ENCODE data around the gene MAU2.

MAU2 gene

DNA sequence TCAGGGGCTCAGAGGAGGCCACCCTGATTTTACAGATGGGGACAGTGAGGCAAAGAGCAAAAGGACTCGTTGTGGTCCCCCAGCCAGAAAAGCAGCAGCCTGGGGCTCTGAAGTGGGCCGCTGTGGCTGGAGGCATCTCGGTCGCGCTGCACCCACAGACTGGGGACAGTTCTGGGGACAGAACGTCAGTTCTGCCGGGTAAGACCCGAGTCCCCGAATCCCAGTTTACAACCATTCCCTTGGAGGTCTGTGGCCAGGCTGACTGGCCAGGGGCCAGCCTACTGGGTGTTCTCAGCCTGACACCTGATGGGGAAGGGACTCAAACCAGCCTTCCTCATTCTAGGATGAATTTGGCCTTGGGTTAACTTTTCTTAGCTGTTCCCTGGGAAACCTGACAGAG lies 14.4 kb upstream of the MAU2 start:
- no peak for DNase-seq

DNA sequence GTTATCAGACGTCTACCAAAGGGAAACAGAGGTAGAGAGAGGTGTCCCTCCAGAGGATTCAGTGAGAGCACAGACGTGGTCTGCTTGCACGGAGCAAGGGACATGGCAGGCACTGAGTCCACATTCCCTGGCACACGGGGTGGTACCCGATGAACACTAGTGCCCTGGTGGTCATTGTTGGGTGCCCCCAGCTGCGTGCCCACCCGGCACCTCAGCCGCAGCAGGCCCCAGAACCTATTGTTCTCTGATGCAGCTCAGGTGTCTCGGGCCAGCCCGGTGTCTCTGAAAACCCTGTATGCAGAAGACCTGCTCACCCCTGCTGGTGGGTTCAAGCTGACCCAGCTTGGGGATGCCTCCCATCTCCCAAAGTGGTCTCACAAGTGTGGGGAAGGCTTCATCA lies 12.3 kb upstream of the MAU2 start:
- no peak for DNase-seq

DNA sequence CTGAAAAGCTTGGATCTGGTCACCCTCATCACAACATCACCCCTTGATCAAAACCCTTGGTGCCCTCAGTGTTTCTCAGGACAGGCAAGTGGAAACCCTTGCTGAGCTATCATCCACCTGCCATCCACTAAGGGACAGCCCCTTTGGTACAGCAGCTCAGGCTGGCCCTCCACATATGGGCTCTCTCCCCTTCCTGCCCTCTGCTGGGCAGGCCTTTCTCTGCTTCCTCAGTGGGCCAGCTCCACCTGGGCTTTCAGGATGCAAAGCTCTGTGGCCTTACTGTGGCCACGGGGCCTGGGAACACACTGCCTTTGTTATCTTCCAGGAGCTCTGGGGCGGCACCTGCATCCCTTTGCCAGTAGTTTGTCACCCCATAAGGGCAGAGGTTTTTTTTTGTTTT lies 5.2 kb upstream of the MAU2 start:
- DNase-seq = no peak

DNA sequence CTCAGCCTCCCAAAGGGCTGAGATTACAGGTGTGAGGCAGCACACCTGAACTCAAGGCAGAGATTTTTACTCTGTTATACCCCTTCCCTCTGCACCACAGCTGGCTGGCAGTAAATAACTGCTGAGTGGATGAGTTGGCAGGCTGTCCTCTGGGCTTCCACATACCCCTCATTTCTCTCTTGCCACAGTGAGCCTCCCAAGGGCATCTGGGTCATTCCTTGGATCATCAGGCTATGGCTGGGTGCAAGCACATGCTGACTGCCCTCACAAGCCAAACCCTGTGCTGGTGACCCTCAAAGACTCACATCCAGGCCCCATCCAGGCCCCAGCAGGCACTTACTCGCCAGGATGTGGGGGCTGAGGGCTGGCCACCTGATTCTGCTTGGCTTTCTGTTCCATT lies 4.5 kb upstream of the MAU2 start:
- no peak for DNase-seq

DNA sequence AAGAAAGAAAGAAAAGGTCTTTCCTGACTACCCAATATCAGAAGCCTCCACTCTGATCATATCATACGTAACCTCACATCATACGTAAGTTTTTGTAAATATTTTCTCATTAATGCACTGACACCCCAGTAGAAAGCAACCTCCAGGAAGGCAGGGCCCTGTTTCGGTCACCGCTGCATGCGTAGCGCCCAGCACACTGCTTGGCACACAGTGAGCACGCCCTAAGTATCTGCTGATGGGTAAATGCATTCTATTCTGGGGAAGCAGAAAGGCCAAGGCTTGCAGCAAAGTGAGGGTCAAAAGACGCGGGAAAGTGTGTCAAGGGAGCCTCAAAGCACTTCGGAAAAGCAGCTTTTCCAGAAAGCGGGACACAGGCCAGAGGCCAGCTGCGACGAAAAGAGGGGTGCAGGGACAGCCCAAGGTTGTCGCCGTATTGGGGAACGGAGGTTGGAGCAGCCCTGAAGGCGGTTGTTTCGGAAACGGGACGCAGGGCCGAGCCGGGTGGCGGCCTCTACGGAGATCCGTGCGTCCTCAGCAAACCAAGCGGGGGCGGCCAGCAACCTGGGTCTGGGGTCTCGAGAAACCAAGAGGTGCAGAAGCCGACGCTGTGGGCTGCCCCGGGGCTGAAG lies 783 bp upstream of the MAU2 start:
- no peak for DNase-seq

DNA sequence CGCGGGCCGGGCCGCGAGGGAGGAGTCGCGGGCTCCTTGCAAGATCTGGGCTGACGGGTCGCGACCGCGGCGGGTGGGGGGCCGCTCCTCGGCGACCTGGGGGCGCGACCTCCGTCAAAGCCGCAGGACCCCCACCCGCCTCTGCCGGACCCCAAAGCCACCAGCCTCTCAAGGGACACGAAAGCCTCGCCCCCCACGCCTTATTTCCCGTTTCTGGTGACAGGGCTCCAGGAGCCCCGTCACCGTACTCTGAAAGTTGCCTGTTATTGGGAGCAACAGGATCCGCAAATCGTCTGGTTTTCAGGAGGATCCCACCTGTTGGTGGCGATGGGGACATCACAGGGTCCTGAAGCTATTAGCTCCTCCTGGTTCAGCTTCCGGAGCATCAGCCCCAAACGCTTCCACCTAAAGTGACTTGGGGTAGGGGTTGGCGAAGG lies 530 bp downstream of the MAU2 start:
- no peak for DNase-seq

GRCh38 chr19:19324059-19324770 lies 3.6 kb downstream of the MAU2 start:
- no peak for DNase-seq

DNA sequence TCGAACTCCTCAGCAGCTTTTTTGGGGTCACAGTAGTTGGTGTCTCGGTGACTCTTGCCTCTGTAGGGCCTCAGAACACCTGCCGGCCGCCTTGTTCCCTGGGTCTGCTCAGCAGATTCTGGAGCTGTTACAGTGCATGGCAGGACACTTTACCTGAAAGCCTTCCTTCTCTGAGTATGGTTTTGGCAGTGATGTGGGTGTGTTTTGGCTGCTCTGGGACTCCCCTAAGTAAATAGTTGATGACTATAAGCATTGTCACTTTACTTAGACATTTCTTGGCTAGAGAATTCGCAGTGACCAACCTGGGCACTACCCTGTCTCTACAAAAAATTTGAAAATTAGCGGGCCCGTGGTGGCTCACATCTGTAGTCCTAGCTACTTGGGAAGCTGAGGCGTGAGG lies 7.0 kb downstream of the MAU2 start:
- DNase-seq = no peak

DNA sequence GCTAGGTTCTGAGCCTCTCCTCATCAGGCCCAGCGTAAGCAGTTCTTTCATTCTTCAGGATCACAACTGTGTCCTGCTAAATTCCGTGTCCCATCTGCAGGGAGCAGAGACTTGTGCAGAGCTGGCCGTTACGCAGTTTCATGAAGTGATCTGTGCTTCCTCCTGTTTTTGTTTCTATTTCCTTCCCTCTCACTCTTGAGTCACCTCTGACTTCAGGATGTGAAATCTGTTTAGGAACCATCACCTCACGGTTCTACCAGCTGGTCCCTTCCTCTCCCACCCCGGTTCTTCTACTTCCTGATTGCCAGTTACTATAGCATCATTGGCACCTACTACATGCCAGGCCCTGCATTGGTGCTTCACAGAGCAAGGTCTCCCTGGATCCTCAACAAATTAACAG lies 8.5 kb downstream of the MAU2 start:
- DNase-seq = no peak

DNA sequence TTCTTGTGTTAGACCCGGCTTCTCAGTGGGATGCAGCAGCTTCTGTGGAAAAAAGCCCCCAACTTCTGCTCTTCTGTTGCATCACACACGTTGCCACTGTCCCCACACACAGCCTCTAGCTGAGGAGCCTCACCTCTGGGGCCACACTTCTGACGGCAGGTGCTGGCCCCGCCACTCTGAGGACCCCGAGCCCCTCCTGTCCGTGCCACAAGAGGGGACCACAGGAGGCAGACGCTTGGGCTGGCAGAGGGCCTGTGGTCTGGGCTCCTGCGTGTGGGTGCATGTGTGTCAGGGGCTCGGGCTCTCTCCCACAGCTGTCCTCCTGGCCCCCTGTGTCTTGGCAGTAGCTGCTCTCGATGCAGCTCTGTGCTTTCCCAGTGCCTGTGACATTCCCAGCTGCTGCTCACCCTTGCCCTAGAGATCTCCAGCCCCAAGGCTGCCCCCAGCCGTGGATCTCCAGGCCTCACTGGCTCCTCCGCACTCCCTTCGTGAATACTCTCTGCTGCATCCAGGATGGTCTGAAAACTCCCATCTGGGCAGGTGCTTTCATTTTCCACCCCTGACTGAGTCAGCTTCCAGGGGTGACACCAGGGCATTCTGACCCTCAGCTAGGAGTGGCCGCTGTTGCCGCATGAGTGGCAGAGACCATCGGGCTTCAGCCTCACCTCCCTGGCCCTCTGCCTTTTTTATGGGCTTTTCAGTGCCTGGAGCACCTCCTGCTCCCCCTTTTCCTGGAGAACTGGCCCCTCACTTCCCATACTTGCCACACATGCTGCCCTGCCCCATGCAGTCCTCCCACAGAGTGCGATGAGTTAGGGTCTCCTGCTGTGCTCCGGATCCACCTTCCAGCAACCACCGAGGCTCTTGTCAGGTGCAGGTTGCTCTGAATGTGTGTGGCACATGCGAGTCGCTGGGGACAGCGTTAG lies 13.7 kb downstream of the MAU2 start:
- DNase-seq = no peak

DNA sequence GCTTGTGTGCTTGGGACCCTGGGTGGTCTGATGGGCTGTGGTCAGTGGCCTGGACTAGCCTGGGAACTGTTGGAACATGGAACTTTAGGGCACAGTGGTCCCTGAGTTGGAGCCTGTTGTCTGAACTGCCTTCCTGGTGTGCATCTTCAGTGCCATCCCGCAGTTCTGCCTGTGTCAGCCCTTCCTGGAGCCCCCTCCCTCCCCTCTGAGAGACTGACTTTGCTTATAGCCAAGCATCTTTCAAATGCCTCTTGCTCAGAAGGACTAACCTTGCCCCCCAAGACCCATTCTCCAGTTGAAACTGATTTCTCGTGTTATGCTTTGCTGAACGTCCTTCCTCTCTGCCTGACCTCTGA lies 14.3 kb downstream of the MAU2 start:
- DNase-seq = no peak

- no peak for DNase-seq
These were observed 15.0 kb downstream of the MAU2 start for GRCh38 chr19:19335408-19336158.

GRCh38 chr19:19336597-19336996 lies 16.0 kb downstream of the MAU2 start:
- DNase-seq = no peak

DNA sequence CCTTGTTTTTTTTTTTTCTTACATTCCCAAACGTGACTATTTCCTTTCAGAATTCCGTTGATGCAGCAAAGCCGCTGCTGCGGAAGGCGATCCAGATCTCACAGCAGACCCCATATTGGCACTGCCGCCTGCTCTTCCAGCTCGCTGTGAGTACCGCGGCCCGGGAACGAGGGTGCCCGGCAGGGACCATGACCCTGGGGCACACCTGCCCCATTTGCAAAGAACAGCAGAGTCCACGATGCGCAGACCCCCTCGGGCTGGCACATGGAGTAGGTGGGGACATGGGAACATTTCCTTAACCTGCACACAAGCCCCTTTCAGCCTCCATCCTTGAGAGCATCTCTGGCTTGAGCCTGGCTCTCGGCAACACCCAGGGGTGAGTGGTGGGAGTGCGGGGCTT lies 16.5 kb downstream of the MAU2 start:
- no peak for DNase-seq

- DNase-seq = no peak
These were observed 17.5 kb downstream of the MAU2 start for GRCh38 chr19:19338082-19338481.

- no peak for DNase-seq
These were observed 20.4 kb downstream of the MAU2 start for GRCh38 chr19:19341026-19341425.

DNA sequence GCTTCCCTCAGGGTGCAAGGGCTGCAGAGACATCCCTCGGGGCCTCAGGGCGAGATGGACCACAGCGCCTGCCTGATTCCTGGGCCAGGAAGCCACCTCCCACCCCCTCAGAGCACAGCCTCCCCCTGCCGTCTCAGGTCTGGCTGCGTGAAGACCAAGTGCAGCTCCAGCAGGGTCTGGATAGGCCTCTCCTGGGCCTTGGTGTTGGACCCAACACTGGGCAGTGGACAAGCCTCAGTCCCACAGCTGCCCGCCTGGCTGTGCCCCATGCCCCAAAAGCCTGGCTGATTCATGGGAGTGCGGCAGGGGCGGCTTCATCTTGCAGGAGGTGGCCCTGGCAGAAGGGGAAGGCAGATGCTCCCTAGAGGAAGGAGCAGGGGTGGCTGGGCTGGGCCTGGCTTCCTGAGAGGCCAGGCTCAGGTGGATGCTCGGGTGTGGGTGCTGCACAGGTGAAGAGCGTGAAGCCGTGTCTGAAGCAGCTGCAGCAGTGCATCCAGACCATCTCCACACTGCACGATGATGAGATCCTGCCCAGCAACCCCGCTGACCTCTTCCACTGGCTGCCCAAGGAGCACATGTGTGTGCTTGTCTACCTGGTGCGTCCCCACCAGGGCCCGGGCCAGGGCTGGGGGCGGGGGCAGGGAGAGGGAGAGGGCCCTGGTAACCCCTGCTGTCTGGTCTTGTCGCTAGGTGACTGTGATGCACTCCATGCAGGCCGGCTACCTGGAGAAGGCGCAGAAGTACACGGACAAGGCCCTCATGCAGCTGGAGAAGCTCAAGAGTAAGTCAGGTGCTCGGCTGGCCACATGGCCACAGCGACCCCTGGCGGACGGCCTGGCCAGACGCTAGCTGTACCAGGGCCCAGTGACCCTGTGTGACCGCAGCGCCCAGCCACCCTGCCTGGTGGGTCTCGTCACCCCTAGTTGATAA lies 21.7 kb downstream of the MAU2 start:
- no peak for DNase-seq

DNA sequence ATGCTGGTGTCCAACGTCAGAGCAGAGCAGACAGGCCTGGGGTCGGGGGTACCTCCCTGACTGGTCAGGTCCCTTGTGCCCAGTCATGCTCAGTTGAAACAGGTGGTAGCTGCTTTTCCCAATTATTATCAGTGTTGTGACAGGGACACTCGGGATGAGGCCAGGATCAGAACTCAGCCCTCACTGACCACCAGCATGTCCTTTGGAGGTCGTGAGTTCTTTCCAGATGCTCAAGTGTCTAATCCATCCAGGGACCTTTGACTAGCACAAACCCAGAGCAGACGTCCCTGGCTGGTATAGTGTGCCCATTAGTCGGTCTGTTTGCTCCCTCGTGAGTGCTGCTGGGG lies 22.4 kb downstream of the MAU2 start:
- DNase-seq = no peak

DNA sequence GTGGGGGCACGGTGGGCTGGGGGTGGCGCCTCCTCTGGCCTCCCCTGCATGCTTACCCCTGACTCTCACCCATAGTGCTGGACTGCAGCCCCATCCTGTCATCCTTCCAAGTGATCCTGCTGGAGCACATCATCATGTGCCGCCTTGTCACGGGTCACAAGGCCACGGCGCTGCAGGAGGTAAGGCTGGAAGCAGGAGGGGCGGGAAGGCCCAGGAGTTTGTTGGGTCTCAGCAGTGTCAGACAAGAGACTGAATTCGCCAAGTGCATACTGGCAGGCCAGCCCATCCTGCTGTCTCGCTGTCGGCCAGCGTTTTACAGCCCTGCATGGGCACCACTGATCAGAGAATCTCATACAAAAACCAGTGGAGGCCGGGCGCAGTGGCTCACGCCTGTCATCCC lies 23.1 kb downstream of the MAU2 start:
- DNase-seq = no peak

GRCh38 chr19:19345232-19345631 lies 24.6 kb downstream of the MAU2 start:
- no peak for DNase-seq

DNA sequence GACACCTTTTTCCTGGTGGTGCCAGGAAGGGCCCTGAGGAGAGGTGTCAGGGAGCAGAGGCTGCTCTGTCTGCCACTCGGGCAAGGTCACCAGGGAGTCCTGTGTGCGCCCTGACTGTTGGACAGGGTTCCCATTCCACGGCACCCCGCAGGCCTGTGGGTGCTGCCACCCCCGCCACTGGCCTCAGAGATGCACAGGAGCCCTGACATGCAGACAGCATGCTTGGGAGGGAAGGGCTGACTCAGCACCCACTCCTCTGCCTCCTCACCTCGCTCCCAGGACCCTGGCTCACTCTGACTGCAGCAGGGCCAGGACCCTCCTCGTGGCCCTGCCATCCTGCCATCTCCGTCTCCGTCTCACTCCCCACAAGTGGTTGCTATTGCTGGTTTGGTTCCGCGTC lies 25.3 kb downstream of the MAU2 start:
- DNase-seq = no peak

DNA sequence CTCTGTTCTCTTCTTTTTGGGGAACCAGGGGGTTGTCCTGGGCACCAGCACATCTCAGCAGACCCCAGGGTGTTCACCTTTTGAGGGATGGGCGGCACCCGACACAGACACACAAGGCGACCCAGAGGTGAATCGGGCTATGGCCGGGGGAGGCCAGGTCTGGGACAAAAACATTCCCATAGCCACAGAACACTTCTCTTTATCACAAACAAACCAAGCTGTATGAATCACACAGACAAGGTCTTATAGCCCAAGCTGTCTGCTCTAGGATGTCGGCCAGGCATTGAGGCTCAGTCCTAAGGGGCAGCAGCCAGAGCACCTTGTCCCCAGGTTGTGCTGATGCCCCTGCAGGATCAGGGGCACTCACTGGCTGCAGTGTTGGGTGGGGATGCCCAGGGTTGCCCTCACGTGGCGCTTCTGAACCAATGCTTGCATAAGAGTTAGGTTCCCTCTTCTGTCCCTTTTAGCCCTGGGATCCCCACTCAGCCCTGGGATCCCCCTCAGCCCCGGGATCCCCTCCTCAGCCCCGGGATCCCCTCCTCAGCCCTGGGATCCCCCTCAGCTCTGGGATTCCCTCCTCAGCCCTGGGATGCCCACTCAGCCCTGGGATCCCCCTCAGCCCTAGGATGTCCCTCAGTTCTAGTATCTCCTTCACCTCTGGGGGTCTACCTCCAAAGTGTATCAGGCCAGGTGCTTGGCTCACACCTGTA lies 26.9 kb downstream of the MAU2 start:
- DNase-seq = no peak
